Measurements from ENCODE around the gene KRTAP19-8.

KRTAP19-8 gene

DNA sequence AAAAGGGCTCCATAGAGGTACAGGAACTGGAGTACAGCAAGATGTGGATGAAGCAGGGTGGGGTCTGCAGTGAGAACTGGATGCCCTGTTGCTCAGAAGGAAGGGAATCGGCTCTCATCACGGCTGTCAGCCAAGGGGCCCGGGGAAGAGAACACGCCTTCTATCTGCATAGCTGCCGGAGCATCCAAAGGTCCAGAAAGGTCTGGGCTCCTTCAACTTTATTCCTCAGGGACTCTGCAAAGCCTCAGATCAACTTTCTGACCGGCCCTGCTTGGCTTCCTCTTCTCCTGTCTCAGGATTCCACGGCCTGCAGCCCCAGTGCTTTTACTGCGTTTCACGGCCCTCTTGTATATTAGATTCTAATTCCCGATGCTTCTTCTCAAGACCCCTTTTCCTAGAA lies 34.8 kb downstream of the KRTAP19-8 start:
- no peaks in the 10 kb centered on the region for H3K9me3 ChIP-seq (ENCODE audit: low read depth, low read length)
- TF ChIP-seq POLR2AphosphoS5 (IDR thresholded peaks at IDR 0.05; ENCODE audit: borderline replicate concordance, low read depth, low read length) (no peak), EZH2 (IDR thresholded peaks at IDR 0.05) (no peak), FOXP2 (optimal IDR thresholded peaks at IDR 0.05; ENCODE audit: control extremely low read depth, extremely low read length, insufficient read depth) (no peak)
- H3K4me3 ChIP-seq, result no peak overlapping the region
- H3K9ac ChIP-seq (ENCODE audit: insufficient read length), result no peak overlapping the region
- no peaks in the 10 kb centered on the region for H3K36me3 ChIP-seq (ENCODE audit: insufficient read depth, low read length)
- no peak for DNase-seq (ENCODE audit: low read depth, low spot score)
- H3K27ac ChIP-seq, result no peak overlapping the region

DNA sequence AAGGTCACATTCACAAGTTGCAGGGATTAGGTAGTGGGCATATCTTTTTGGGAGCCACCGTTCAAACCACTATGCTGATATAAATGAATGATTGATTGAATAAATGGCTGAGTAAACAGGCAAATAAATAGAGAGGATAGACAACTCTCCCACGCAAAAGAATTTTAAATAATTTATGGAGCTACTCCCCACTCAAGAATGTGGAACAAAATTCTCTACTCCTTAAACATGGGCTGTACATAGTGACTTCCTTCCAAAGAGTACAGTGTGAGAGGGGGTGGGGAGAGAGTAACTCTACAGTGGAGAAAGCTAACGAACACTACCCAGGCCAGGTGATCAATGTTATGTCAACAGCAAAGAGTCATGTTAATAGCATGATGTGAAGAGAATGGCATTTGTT lies 40.7 kb downstream of the KRTAP19-8 start:
- H3K9me3 ChIP-seq (ENCODE audit: low read depth, low read length), result no peaks in the 10 kb centered on the region
- no peaks in the 10 kb centered on the region for H3K36me3 ChIP-seq (ENCODE audit: insufficient read depth, low read length)
- no peak overlapping the region for H3K4me3 ChIP-seq
- no peak overlapping the region for H3K9ac ChIP-seq (ENCODE audit: insufficient read length)
- no peak overlapping the region for H3K27ac ChIP-seq
- no peak for TF ChIP-seq POLR2AphosphoS5 (IDR thresholded peaks at IDR 0.05; ENCODE audit: borderline replicate concordance, low read depth, low read length)
- no peak for TF ChIP-seq EZH2 (IDR thresholded peaks at IDR 0.05)
- TF ChIP-seq FOXP2 (optimal IDR thresholded peaks at IDR 0.05; ENCODE audit: control extremely low read depth, extremely low read length, insufficient read depth), result no peak
- DNase-seq (ENCODE audit: low read depth, low spot score), result no peak

DNA sequence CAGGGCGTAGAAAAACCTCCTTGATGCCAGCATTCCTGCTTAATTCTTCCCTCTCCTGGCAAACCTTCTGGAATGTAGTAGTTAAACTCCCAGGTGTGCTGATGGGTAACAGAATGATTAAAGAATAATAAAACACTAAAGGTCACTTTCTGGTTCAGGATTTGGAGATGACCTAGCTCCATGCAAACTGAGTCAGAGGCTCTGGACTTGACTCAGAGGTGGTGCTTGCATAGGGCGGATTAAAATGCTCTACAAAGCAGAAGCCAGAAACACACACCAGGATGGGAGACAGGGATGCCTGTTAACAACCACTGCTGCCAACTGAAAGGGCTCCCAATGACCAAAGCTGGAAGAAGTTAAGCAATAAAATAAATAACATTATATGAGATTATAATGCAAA lies 41.5 kb downstream of the KRTAP19-8 start:
- TF ChIP-seq FOXP2 (optimal IDR thresholded peaks at IDR 0.05; ENCODE audit: control extremely low read depth, extremely low read length, insufficient read depth), result no peak
- no peak for TF ChIP-seq EZH2 (IDR thresholded peaks at IDR 0.05)
- no peak for TF ChIP-seq POLR2AphosphoS5 (IDR thresholded peaks at IDR 0.05; ENCODE audit: borderline replicate concordance, low read depth, low read length)

DNA sequence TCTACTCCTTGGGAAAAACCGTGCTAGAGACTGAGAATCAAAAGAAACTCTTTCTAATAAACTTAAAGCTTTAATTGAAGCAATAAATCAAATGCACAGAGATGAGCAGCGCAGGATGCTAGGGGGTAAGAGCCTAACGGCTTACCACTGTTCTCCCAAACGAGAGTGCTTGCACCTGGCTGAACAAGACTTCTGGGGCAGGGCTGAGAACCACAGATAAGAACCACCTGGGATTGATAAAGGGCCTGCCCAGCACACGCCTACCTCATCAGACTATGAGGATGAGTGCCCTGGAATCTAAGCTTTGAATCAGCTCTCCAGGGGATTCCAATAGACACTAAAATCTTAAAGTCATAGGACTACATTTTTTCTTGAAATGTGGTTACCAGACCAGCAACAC lies 43.3 kb downstream of the KRTAP19-8 start:
- no peak overlapping the region for H3K27ac ChIP-seq

More for the DNA sequence above, 41.5 kb downstream of the KRTAP19-8 start:
- no peaks in the 10 kb centered on the region for H3K9me3 ChIP-seq (ENCODE audit: low read depth, low read length)
- H3K36me3 ChIP-seq (ENCODE audit: insufficient read depth, low read length), result no peaks in the 10 kb centered on the region
- no peak for DNase-seq (ENCODE audit: low read depth, low spot score)
- no peak overlapping the region for H3K4me3 ChIP-seq
- no peak overlapping the region for H3K9ac ChIP-seq (ENCODE audit: insufficient read length)
- H3K27ac ChIP-seq, result no peak overlapping the region

DNA sequence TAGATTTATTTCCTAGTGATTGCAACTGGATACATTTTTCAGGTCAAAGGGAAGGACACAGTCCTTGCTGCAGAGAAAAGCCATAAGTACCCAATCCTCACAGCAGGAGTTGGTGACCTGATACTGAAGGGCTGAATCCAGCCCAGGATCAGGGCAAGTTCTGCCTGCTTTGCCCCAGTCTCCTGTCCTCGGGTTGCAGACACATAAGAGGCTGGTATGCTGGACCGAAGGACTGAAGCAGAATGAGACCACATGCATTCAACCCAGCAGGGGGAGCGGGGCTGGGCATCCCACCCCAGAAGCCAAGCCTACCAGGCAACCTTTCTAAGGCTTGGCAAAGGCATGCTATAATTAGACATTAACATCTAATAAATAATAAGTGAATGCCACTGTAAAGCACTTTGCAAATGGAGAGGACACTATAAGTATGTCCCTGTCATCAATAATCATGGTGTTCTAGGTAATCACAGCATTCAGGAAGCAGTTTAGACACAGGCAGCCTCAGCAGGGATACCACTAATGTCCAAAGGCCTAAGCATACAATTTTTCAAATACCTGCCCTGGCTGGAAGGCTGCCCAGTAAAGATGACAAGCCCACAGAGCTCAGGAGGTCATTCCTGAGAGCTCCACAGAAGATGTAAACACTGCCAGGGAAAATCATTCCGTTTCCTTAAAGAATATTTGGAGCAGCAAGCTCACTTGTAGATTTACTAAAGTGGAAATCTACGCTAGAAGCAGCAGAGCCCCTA lies 47.6 kb downstream of the KRTAP19-8 start:
- H3K9ac ChIP-seq (ENCODE audit: insufficient read length), result no peak overlapping the region
- H3K4me3 ChIP-seq, result no peak overlapping the region
- no peaks in the 10 kb centered on the region for H3K9me3 ChIP-seq (ENCODE audit: low read depth, low read length)
- DNase-seq (ENCODE audit: low read depth, low spot score), result no peak
- no peak overlapping the region for H3K27ac ChIP-seq
- no peak for TF ChIP-seq FOXP2 (optimal IDR thresholded peaks at IDR 0.05; ENCODE audit: control extremely low read depth, extremely low read length, insufficient read depth)
- TF ChIP-seq EZH2 (IDR thresholded peaks at IDR 0.05), result no peak
- no peak for TF ChIP-seq POLR2AphosphoS5 (IDR thresholded peaks at IDR 0.05; ENCODE audit: borderline replicate concordance, low read depth, low read length)
- no peaks in the 10 kb centered on the region for H3K36me3 ChIP-seq (ENCODE audit: insufficient read depth, low read length)

More for the DNA sequence above, 43.3 kb downstream of the KRTAP19-8 start:
- Histone ChIP-seq H3K4me3 (no peak overlapping the region), H3K9me3 (ENCODE audit: low read depth, low read length) (no peaks in the 10 kb centered on the region), H3K9ac (ENCODE audit: insufficient read length) (no peak overlapping the region), H3K36me3 (ENCODE audit: insufficient read depth, low read length) (no peaks in the 10 kb centered on the region)
- no peak for DNase-seq (ENCODE audit: low read depth, low spot score)
- TF ChIP-seq POLR2AphosphoS5 (IDR thresholded peaks at IDR 0.05; ENCODE audit: borderline replicate concordance, low read depth, low read length) (no peak), FOXP2 (optimal IDR thresholded peaks at IDR 0.05; ENCODE audit: control extremely low read depth, extremely low read length, insufficient read depth) (no peak), EZH2 (IDR thresholded peaks at IDR 0.05) (no peak)

DNA sequence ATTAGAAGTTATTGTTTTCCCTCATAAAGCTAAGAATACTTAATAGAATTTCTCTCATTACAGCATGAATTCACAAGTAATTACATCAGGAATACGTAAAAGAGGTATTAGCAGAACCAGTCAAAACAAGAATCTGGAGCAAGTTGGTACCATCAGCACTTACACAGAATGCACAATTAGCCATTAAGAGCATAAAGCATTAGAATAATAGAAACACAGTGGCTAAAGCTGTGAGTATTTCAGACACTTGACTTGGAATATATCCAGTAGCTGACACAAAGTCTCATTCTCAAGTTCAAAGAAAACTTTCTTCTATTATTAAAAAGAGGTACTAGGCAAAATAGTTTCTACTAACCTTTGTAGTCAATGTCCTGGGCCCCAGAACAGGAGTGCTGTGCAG lies 49.6 kb downstream of the KRTAP19-8 start:
- no peak for DNase-seq (ENCODE audit: low read depth, low spot score)
- no peak for TF ChIP-seq FOXP2 (optimal IDR thresholded peaks at IDR 0.05; ENCODE audit: control extremely low read depth, extremely low read length, insufficient read depth)
- no peak for TF ChIP-seq EZH2 (IDR thresholded peaks at IDR 0.05)
- Histone ChIP-seq H3K9ac (ENCODE audit: insufficient read length) (no peak overlapping the region), H3K4me3 (no peak overlapping the region), H3K36me3 (ENCODE audit: insufficient read depth, low read length) (no peaks in the 10 kb centered on the region), H3K27ac (no peak overlapping the region), H3K9me3 (ENCODE audit: low read depth, low read length) (no peaks in the 10 kb centered on the region)
